Lung (tissue), 12 donors: ENCODE data around the gene RGS10. TPM values are rescaled to one million over a fixed set of nuclear protein-coding genes. Genes with fewer than 3 reads are reported as not detected.

Experiments used
- ATAC-seq: fragments of 200-7000 bp; cut with Tn5 transposase; one replicate; pipeline ENCODE4 v1.9.1; 2020; ENCODE audit warnings: moderate number of reproducible peaks; ENCODE audit not compliant: insufficient read depth, low FRiP score
- DNase-seq, 3 donors: peaks; one replicate each; pipeline ENCODE4 v3.0.0-alpha.2; 2013 to 2017
- H3K27ac ChIP-seq, 2 donors: one replicate each; pipeline ENCODE4 v1.5.1; 2013; ENCODE audit warnings: mild to moderate bottlenecking in 2 of 2, moderate library complexity in 2 of 2, control low read depth in 1 of 2, inconsistent platforms in 1 of 2, low read depth in 1 of 2, low read length in 1 of 2
- H3K27me3 ChIP-seq, 3 donors: one replicate each; pipeline ENCODE4 v1.5.1; 2013; ENCODE audit warnings: low read length in 2 of 3; ENCODE audit not compliant: control insufficient read depth in 3 of 3, insufficient read depth in 3 of 3
- H3K36me3 ChIP-seq, 4 donors: one replicate each; pipeline ENCODE4 v1.5.1; 2013; ENCODE audit warnings: low read length in 4 of 4, mild to moderate bottlenecking in 1 of 4, moderate library complexity in 1 of 4; ENCODE audit not compliant: control insufficient read depth in 4 of 4, insufficient read depth in 4 of 4
- H3K4me1 ChIP-seq, 5 donors: one replicate each; pipeline ENCODE4 v1.5.1; 2013; ENCODE audit warnings: low read length in 5 of 5, mild to moderate bottlenecking in 2 of 5, moderate library complexity in 1 of 5; ENCODE audit not compliant: control insufficient read depth in 5 of 5, insufficient read depth in 5 of 5
- H3K4me3 ChIP-seq: one replicate; pipeline ENCODE4 v1.5.1; 2013; ENCODE audit warnings: mild to moderate bottlenecking, control low read depth, moderate library complexity
- H3K9ac ChIP-seq, 2 donors: one replicate each; pipeline ENCODE4 v1.5.1; 2013; ENCODE audit warnings: low read length in 2 of 2, control low read depth in 1 of 2; ENCODE audit not compliant: insufficient read depth in 1 of 2
- H3K9me3 ChIP-seq, 4 donors: one replicate each; pipeline ENCODE4 v1.5.1; 2013; ENCODE audit warnings: low read length in 3 of 4, mild to moderate bottlenecking in 1 of 4, moderate library complexity in 1 of 4; ENCODE audit not compliant: control insufficient read depth in 4 of 4, insufficient read depth in 3 of 4
- WGBS, 2 donors: extraction: QIAGEN DNeasy Blood & Tissue Kit; methylation state at CpG; one replicate each; pipeline ENCODE4 v1.1.7; 2013; 5-methylcytosine and 5-hydroxymethylcytosine counted together
- polyA plus RNA-seq, 2 donors: library from polyadenylated mRNA; stranded (reverse); fragments of 200-250 nt; gene quantifications; one replicate each; pipeline ENCODE4 v1.2.1, GENCODE V29; 2013
- total RNA-seq, 2 donors: library from RNA; depleted of rRNA in 1 of 2; stranded (reverse); fragments of >200 nt in 1 of 2; gene quantifications; one replicate each; pipeline ENCODE4 v1.2.1, GENCODE V29; 2014 to 2021
- TF ChIP-seq, protein P1 (sequence below): IDR thresholded peaks from 2 replicates; pipeline ENCODE4 v1.5.1; 2012; ENCODE audit warnings: mild to moderate bottlenecking; ENCODE audit errors: control extremely low read depth, extremely low read depth
- donor health status: control.
- donor health status: control.
- donor health status: Bipolar disorder and iron deficiency.
- donor health status: healthy.
- donor health status: DM: yes; HTN: yes; CAD: no.

The RGS10 gene
- total and polyA plus RNA-seq, 4 donors, result 17.0 to 43.4 (median 29.8) TPM

DNA sequence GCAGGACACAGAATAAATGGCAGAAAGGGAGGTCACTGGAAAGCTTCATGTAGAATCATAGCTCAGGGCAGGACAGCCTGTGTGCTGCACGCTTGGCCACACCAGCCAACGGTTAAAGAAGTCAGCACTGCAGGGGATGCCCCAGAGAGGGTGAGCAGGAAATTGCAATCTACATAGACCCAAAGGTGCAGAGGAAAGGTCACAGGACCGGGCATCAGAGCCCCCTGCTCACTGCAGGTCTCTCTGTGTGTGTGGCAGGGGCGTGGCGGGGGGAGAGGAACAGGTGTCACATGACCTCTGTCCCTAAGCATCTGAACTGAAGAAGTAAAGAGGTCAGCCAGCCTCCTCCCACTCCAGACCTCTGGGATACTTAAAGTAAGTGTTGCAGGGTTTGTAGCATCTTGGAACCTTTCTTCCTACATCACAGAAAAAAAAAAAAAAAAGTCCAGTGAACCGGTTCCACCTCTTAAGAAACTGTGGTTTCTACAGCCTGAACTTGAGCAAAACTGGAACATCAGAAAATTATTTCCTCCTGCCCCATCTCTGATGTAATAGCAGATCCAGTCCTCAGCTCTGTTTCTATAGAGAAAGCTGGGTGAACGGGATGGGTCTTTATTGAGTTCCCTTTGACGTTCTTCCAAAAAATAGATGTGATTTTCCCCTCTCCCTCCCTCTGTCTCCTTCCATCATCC lies 64.3 kb downstream of the RGS10 start:
- peaks cover 0 to 2% (median 0%) of the 10 kb centered on the region in 4 donors for H3K9me3 ChIP-seq
- H3K27ac ChIP-seq, result no peak overlapping the region
- DNase-seq (no peak), ATAC-seq (no peak)
- H3K27me3 ChIP-seq, result peaks cover 0 to 12% (median 6%) of the 10 kb centered on the region in 3 donors
- H3K4me3 ChIP-seq, result no peak overlapping the region
- TF ChIP-seq, protein P1, sequence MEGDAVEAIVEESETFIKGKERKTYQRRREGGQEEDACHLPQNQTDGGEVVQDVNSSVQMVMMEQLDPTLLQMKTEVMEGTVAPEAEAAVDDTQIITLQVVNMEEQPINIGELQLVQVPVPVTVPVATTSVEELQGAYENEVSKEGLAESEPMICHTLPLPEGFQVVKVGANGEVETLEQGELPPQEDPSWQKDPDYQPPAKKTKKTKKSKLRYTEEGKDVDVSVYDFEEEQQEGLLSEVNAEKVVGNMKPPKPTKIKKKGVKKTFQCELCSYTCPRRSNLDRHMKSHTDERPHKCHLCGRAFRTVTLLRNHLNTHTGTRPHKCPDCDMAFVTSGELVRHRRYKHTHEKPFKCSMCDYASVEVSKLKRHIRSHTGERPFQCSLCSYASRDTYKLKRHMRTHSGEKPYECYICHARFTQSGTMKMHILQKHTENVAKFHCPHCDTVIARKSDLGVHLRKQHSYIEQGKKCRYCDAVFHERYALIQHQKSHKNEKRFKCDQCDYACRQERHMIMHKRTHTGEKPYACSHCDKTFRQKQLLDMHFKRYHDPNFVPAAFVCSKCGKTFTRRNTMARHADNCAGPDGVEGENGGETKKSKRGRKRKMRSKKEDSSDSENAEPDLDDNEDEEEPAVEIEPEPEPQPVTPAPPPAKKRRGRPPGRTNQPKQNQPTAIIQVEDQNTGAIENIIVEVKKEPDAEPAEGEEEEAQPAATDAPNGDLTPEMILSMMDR, result no peak
- H3K36me3 ChIP-seq, result no peaks in the 10 kb centered on the region
- no peaks in the 10 kb centered on the region for H3K4me1 ChIP-seq
- no peak overlapping the region for H3K9ac ChIP-seq
- WGBS, 2 donors, result 39 to 41% methylated on average over 8 of the region's 8 CpGs

DNA sequence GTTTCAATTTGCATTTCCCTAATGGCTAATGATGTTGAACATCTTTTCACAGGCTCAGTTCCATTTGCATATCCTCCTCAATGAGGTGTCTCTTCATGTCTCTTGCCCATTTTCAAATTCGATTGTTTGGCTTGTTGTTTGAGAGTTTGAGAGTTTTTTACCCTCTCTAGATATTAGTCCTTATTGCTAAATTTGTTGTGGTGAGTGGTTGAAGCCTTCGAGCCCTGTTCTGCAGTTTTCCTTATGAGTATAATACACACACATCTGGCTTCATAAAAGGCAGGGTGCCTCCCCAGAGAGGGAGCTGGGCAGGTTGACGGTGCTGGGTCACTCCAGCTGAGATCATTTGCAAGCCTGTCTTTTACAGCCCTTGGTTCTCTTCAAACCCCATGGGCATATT lies 65.1 kb downstream of the RGS10 start:
- WGBS, 2 donors, result 76 to 78% methylated on average over 3 of the region's 3 CpGs
- ATAC-seq (no peak), DNase-seq (no peak)
- Histone ChIP-seq H3K4me3 (no peak overlapping the region), H3K27me3 (peaks cover 0 to 12% (median 6%) of the 10 kb centered on the region in 3 donors), H3K4me1 (no peaks in the 10 kb centered on the region), H3K9me3 (no peaks in the 10 kb centered on the region), H3K27ac (no peak overlapping the region), H3K36me3 (no peaks in the 10 kb centered on the region), H3K9ac (no peak overlapping the region)
- TF ChIP-seq, protein P1, result no peak

DNA sequence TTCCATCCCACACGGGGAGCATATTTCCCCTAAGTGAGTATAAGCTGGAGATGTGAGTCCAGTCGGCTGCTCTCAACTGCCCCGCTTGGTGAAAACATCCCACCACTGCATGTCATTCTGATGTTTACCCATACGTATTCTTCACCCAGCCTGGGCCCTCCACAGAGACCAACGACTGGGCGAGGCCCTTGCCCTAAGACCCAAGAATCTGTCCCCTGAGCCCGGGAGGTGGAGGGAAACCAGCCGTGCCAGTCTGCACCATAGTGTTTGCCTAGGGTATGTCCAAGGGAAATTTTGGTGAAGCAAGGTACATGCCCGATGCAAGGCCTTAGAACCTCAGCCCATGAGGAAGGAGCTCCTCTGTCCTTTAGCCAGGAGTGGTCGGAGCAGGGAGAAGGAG lies 67.9 kb downstream of the RGS10 start:
- no peaks in the 10 kb centered on the region for H3K36me3 ChIP-seq
- DNase-seq, result no peak
- H3K27ac ChIP-seq, result no peak overlapping the region
- TF ChIP-seq, protein P1, result no peak
- H3K4me1 ChIP-seq, result no peaks in the 10 kb centered on the region
- H3K4me3 ChIP-seq, result no peak overlapping the region
- 88 to 96% methylated on average over 10 of the region's 10 CpGs for WGBS, 2 donors
- no peak overlapping the region for H3K9ac ChIP-seq
- H3K27me3 ChIP-seq, result peaks cover 0 to 16% (median 6%) of the 10 kb centered on the region in 3 donors
- H3K9me3 ChIP-seq, result no peaks in the 10 kb centered on the region
- no peak for ATAC-seq

DNA sequence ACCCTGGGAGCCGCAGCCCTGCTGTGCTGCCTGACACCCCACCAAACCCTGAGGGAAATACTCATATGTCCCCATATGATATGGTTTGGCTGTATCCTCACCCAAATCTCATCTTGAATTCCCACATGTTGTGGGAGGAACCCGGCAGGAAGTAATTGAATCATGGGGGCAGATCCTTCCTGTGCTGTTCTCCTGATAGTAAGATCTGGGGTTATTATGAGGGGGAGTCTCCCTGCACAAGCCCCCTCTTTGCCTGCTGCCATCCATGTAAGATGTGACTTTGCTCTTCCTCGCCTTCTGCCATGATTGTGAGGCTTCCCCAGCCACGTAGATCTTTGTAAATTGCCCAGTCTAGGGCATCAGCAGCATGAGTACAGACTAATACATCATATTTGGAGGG lies 68.7 kb downstream of the RGS10 start:
- no peak overlapping the region for H3K9ac ChIP-seq
- no peaks in the 10 kb centered on the region for H3K4me1 ChIP-seq
- 92 to 94% methylated on average over 4 of the region's 4 CpGs for WGBS, 2 donors
- no peak overlapping the region for H3K27ac ChIP-seq
- H3K27me3 ChIP-seq, result peaks cover 0 to 16% (median 6%) of the 10 kb centered on the region in 3 donors
- H3K9me3 ChIP-seq, result no peaks in the 10 kb centered on the region
- no peaks in the 10 kb centered on the region for H3K36me3 ChIP-seq
- ATAC-seq, result no peak
- TF ChIP-seq, protein P1, result no peak
- no peak for DNase-seq
- no peak overlapping the region for H3K4me3 ChIP-seq
